Adrenal gland (tissue), 12 donors: ENCODE measurements around the gene PLXNA4. TPM values are rescaled to one million over a fixed set of nuclear protein-coding genes. Genes with fewer than 3 reads are reported as not detected.

Experiments
- DNase-seq, 7 donors: peaks; one replicate each; pipeline ENCODE4 v3.0.0-alpha.2; 2019 to 2020
- H3K27ac ChIP-seq, 5 donors: fragments of 200-600 bp; sonication (generic) in 4 of 5; 1 replicate in 3 of 5; 2 replicates in 2 of 5; pipeline versions ENCODE4 v1.5.1 to v1.8.0; 2016 to 2020; ENCODE audit warnings: mild to moderate bottlenecking in 1 of 5
- H3K27me3 ChIP-seq: fragments of 200-600 bp; 2 replicates; pipeline ENCODE4 v1.8.0; 2021
- H3K36me3 ChIP-seq, 2 donors: fragments of 200-600 bp; replicated peaks in 1 of 2; 1 replicate in 1 of 2; 2 replicates in 1 of 2; pipeline versions ENCODE4 v1.5.1 to v1.8.0; 2018 to 2022
- H3K4me1 ChIP-seq, 2 donors: fragments of 200-600 bp; replicated peaks in 1 of 2; 1 replicate in 1 of 2; 2 replicates in 1 of 2; pipeline versions ENCODE4 v1.5.1 to v1.8.0; 2018 to 2021
- H3K4me3 ChIP-seq, 4 donors: fragments of 200-600 bp; sonication (generic) in 3 of 4; one replicate each; pipeline ENCODE4 v1.5.1; 2016 to 2018
- H3K9me3 ChIP-seq, 3 donors: fragments of 200-600 bp; sonication (generic) in 1 of 3; replicated peaks in 1 of 3; 1 replicate in 2 of 3; 2 replicates in 1 of 3; pipeline versions ENCODE4 v1.5.1 to v1.8.0; 2016 to 2021
- POLR2A ChIP-seq, 2 donors: fragments of 450-650 bp; IDR thresholded peaks; one replicate each; pipeline ENCODE4 v1.6.1; 2017; ENCODE audit warnings: antibody characterized with exemption in 2 of 2, mild to moderate bottlenecking in 2 of 2, moderate library complexity in 1 of 2
- WGBS, 4 donors: extraction: QIAGEN DNeasy Blood & Tissue Kit in 2 of 4; methylation state at CpG; one replicate each; pipeline versions ENCODE4 v1.1.5 to v1.1.7; 2013 to 2017; 5-methylcytosine and 5-hydroxymethylcytosine counted together
- intact Hi-C, 2 donors: fragments of 100-400 bp; cut with DNase I; formaldehyde crosslinking; loops; one replicate each; pipeline versions ENCODE4 v1.14.1 to v1.15.0; 2022 to 2023
- polyA plus RNA-seq, 3 donors: library from polyadenylated mRNA; stranded (reverse); fragments of 200-250 nt in 2 of 3; fragments of 350-450 nt in 1 of 3; fragmentation: Illumina TruSeq in 1 of 3; extraction: RNeasy Lipid Tissue Mini Kit (QIAGEN cat#74804) in 1 of 3; gene quantifications; one replicate each; pipeline ENCODE4 v1.2.3, GENCODE V29; 2013 to 2014
- total RNA-seq, 9 donors: library from RNA; depleted of rRNA in 4 of 9; stranded (reverse); fragments of >200 nt in 4 of 9; fragments of 120-200 nt in 1 of 9; fragmentation: NEBNext Ultra II Directional in 1 of 9; extraction: Animal tissue kit (Norgen Biotek cat#: 25700) in 1 of 9; gene quantifications; one replicate each; pipeline versions ENCODE4 v1.1.0 to v1.2.4, GENCODE V29; 2013 to 2023
- TF ChIP-seq, protein P1 (sequence below), 6 experiments: fragments of 450-650 bp in 4 of 6; fragments of 200-600 bp in 2 of 6; sonication (generic) in 1 of 6; IDR thresholded peaks; 1 replicate in 5 of 6; 2 replicates in 1 of 6; pipeline versions ENCODE4 v1.5.1 to v1.8.0; 2016 to 2021; ENCODE audit warnings: antibody characterized with exemption in 6 of 6, mild to moderate bottlenecking in 2 of 6, moderate library complexity in 1 of 6
- donor health status: healthy with polysubstance abuse.
- donor health status: Bipolar disorder and iron deficiency.
- donor health status: DM: yes; HTN: yes; CAD: no.
- donor health status: DM: no; HTN: no; CAD: no.
- donor health status: DM: no; HTN: no; CAD: no.
- donor health status: DM: yes; HTN: yes; CAD: no.

The PLXNA4 gene
- total and polyA plus RNA-seq, 12 donors: 0.99 to 10.7 (median 3.6) TPM

- Histone ChIP-seq H3K27ac (no peak overlapping the region), H3K4me3 (no peak overlapping the region), H3K36me3 (no peaks in the 10 kb centered on the region), H3K9me3 (no peaks in the 10 kb centered on the region), H3K27me3 (no peaks in the 10 kb centered on the region), H3K4me1 (no peaks in the 10 kb centered on the region)
- DNase-seq: no peak
- intact Hi-C loops: no loop called here
- 78 to 92% (median 84%) methylated on average over 4 of the region's 4 CpGs for WGBS, 4 donors
- TF ChIP-seq, protein P1, sequence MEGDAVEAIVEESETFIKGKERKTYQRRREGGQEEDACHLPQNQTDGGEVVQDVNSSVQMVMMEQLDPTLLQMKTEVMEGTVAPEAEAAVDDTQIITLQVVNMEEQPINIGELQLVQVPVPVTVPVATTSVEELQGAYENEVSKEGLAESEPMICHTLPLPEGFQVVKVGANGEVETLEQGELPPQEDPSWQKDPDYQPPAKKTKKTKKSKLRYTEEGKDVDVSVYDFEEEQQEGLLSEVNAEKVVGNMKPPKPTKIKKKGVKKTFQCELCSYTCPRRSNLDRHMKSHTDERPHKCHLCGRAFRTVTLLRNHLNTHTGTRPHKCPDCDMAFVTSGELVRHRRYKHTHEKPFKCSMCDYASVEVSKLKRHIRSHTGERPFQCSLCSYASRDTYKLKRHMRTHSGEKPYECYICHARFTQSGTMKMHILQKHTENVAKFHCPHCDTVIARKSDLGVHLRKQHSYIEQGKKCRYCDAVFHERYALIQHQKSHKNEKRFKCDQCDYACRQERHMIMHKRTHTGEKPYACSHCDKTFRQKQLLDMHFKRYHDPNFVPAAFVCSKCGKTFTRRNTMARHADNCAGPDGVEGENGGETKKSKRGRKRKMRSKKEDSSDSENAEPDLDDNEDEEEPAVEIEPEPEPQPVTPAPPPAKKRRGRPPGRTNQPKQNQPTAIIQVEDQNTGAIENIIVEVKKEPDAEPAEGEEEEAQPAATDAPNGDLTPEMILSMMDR (IDR thresholded peaks at IDR 0.05): no peak
- no peak for TF ChIP-seq POLR2A (IDR thresholded peaks at IDR 0.05)
Measured at GRCh38 chr7:132115028-132115427, 461.2 kb downstream of the PLXNA4 start.

GRCh38 chr7:132114411-132114810, 461.9 kb downstream of the PLXNA4 start:
- Histone ChIP-seq H3K36me3 (no peaks in the 10 kb centered on the region), H3K27ac (no peak overlapping the region), H3K27me3 (no peaks in the 10 kb centered on the region), H3K9me3 (no peaks in the 10 kb centered on the region), H3K4me1 (no peaks in the 10 kb centered on the region), H3K4me3 (no peak overlapping the region)
- no peak for DNase-seq
- 84 to 92% (median 89%) methylated on average over 9 of the region's 9 CpGs for WGBS, 4 donors
- TF ChIP-seq, protein P1 (IDR thresholded peaks at IDR 0.05): no peak
- no peak for TF ChIP-seq POLR2A (IDR thresholded peaks at IDR 0.05)
- intact Hi-C loops: no loop called here

GRCh38 chr7:132113536-132114371, 462.5 kb downstream of the PLXNA4 start:
- Histone ChIP-seq H3K4me3 (no peak overlapping the region), H3K27me3 (no peaks in the 10 kb centered on the region), H3K9me3 (no peaks in the 10 kb centered on the region), H3K36me3 (no peaks in the 10 kb centered on the region), H3K27ac (no peak overlapping the region), H3K4me1 (no peaks in the 10 kb centered on the region)
- 75 to 84% (median 80%) methylated on average over 14 to 21 of the region's 21 CpGs for whole genome bisulfite sequencing, 4 donors
- DNase-seq: no peak
- TF ChIP-seq, protein P1 (IDR thresholded peaks at IDR 0.05): no peak
- no peak for TF ChIP-seq POLR2A (IDR thresholded peaks at IDR 0.05)
- intact Hi-C loops: no loop called here

GRCh38 chr7:132112657-132113056, 463.6 kb downstream of the PLXNA4 start:
- intact Hi-C loops: no loop called here

More at GRCh38 chr7:132112657-132113056, 463.6 kb downstream of the PLXNA4 start:
- Histone ChIP-seq H3K4me1 (no peaks in the 10 kb centered on the region), H3K27me3 (no peaks in the 10 kb centered on the region), H3K9me3 (no peaks in the 10 kb centered on the region), H3K4me3 (no peak overlapping the region), H3K27ac (no peak overlapping the region), H3K36me3 (no peaks in the 10 kb centered on the region)
- TF ChIP-seq, protein P1 (IDR thresholded peaks at IDR 0.05): no peak
- no peak for TF ChIP-seq POLR2A (IDR thresholded peaks at IDR 0.05)
- DNase-seq: no peak
- WGBS, 4 donors: 59 to 70% (median 65%) methylated on average over 4 of the region's 4 CpGs
